HG03135 (cell line): ENCODE data around the gene SEMA3C.

Source experiments
- ATAC-seq: cut with Tn5 transposase; IDR thresholded peaks from one replicate; pipeline ENCODE4 v1.9.1; 2021; ENCODE audit warnings: mild to moderate bottlenecking, moderate library complexity; ENCODE audit not compliant: unreplicated experiment

SEMA3C gene

DNA sequence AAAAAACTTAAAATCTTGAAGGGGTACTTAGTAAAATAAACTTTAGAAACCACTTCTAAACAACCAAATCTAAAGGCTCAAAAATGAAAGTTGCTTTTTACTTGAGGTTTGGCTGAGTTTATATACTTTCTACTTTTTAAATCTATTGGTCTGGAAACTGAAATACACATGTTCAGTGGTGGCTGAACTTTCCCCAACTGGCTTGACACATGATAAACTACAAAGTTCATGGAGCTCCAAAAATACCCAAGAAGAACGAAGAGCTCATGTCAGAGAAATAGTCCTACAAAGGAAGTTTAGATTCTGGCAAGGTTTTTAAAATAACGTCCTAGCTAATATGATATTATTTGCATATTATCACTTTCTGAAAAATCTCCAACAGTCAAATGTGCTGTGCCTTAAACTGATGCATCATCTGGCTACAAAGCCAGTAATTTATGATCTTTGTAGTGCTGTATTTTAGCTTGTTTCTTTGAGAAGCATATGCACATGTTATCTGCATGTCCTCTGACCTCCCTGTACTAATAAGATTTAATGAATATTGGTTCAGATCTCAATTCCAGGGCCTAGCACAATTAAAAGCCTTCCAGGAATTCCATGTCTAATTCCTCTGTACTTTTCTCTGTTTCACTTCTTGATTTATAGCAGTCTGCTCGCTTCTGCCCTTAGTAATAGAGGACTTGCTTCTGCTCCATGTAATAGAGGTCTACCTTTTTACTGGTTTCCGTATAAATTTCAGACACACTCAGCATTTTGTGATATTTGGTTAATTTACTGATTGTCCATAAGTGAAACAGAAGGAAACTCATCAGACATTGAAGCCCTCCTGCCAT is 28.2 kb downstream of the SEMA3C start:
- no peak for ATAC-seq

DNA sequence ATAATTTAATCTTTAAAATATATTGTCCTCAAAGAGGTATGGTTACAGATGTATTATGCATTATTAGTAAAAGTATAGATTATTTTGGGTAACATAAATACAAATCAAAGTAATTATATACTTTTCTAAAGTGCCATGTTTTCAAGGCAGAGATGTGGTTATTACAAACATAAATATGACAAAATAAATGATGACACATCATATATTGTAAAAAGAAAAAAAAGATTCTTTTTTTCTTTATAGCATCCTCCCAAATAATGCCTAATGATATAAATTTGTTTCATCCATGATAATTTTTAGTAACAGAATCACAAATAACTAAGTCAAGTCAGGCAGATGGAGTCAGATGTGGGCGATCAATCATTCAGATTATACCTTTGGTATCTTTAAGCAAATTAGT is 29.3 kb downstream of the SEMA3C start:
- ATAC-seq, result no peak

DNA sequence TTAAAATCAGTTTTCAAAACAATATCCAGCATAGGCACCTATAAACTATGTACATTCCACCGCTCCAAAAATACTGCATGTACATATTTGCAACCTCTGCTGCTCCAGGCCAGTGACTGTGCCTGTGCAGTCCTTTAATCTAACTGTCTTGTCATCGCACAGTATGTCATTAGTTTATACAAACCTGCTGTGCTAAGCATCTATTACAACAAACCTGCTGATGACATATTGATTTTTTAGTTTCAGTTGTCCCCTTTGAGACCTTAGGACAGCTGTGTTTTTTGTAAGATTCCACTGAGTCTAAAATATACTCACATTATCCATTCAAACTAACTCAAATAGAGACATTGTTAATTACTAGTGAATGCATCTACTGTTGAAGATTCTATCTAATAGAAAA is 33.1 kb downstream of the SEMA3C start:
- no peak for ATAC-seq

DNA sequence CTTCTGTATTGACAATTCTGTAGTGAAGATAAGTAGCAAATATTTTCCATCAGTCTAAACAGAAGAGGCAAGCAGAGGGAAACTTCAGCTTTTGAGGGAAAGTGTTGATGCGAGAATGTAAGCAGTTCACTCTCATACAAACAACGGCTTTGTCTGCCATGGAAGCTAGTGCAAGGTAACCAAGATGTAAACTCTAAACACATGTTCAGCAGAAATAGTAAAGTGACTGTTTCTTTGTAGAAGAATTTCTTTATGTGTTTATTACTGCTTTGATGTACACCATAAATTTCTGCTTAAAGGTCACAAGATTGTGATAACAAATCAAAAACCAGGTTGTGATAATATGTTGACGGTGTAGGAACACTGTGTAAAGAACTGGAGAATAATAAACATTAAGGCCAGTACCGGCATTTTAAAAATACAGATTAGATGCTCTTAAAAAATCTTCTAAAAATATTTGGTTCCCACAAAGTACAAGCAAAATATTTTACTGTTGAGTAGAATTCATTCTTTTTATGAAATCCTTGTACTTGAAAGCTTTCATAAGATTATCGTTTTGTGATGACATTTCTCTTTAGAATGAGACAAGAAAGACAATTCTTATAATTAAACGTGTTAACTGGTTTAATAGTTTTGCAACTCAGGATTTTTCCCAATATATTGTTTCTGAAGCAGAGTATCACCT is 34.2 kb downstream of the SEMA3C start:
- no peak for ATAC-seq

DNA sequence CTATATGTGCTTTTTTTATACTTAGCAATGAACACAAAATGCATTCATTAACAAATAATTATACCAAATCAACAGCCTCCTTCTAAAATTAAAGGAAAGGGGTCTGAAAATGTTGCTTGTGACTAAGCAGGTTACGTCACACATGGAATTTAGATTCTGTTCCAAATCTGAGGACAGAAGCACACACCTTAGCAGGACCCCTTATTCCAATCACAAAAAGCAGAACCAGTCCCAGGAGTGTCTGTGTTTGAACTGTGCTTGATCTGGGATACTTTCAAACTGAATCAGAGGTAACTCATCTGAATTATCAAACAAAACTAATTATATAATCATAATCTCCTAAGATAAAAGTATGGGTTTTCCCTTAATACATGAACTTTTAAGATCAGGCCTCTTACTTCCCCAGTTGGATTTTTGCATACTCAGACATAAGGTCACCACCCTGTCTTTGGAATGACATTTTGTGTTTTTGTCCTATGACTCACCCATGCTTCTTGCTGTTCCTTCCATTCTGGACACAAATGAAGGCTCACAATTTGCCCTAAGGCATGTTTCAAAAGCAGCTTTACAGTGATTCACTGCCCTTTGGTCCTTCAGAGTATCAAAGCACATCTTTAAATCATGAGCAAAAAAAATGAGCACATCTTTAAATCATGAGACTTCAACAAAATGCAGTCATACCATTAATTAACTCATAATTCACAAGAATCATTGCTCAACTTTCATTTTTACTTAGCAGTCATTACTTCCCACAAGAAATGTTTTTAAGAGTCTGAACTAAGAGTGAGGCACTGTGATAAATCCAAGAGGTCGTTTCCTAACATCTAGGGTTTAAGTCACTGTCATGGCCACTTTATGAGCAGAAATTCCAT is 35.5 kb downstream of the SEMA3C start:
- no peak for ATAC-seq

DNA sequence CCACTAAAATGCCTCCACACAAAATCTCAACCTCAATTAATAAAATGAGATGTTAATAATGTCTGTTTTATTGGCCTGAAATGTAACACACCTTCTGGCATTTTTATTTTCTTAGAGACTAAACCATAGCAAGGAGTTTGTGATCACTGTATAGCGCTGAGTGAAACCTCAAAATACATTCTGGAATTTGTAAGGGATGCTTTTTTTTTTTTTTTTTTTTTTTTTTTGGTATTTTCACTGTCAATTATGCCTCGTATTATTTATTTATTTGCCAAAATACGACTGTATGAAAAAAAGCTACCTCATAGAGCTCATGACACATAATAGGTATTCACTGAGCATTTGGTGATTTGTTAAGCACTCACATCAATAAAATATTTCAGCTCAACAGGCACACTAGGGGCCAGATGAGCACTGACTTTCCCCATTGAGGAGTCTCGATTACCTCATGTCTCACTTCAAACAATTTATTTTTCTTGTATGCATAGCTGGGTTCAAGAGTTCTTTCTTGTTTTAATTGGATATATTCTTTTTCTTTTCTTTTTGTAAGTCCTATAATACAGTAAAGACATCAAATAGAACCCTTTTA is 36.5 kb downstream of the SEMA3C start:
- ATAC-seq, result no peak

DNA sequence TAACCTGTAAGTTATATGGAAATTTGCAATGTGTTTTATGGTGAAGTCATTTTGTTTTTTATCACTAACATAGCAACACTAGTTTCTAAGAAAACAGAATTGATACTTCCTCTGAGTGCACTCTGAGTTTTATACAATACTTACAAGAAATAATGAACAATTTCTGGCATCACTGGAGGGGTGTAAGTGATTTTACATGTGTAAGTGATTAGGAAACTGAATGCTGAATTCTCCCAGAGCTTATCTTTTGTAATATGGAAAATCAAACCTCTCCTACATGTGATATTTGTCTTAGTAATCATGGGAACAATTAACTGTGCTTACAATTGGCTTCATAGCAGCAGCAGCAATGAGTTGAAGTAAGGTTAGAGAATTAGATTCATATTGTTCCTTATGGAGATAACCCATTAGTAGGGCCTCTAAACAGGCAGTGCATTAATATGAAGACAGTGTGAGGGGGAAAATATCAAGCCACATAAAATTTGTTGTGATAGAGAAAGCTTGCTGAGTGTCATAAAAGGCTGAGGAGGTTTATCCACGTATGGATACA is 37.4 kb downstream of the SEMA3C start:
- no peak for ATAC-seq

DNA sequence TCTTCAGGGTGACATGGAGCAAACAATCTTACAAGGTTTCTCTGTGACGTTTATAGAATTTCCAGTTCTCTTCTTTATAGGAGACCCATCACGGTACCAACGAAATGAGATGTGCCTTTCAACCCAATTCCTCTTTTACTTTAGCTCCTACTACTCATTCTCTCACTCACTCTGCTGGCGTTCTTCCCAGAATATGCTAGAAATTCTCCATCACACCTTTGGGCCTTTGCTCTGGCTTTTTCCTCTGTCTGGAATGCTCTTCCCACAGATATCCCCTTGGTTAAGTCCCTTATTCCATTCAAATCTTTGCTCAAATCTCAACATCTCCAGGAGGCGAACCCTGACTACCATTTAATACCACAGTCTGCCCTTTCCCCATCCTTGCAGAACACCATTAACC is 39.0 kb downstream of the SEMA3C start:
- ATAC-seq, result no peak

DNA sequence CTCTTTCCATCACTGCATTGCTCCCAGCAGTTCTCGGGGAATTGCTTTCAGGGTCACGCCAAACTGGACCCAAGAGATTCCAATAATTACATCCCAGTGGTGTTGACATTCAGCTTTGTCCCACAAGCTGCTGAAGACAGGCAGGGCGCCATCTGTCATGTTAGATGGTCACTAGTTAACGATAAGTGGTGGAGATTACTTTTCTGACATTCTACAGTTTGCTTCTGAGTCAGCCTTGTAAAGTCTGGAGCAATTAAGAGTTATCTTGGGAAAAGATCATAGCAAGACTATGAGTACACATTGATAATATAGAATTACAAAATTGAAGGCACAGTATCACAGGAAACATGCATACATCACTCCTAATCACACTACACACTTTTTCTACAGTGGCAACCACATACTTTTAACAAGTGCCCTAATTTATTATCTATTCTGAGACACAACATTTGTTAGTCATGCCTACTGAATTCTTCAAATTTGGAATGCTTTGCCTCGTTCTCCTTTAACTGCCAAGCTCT is 41.9 kb downstream of the SEMA3C start:
- ATAC-seq, result no peak

DNA sequence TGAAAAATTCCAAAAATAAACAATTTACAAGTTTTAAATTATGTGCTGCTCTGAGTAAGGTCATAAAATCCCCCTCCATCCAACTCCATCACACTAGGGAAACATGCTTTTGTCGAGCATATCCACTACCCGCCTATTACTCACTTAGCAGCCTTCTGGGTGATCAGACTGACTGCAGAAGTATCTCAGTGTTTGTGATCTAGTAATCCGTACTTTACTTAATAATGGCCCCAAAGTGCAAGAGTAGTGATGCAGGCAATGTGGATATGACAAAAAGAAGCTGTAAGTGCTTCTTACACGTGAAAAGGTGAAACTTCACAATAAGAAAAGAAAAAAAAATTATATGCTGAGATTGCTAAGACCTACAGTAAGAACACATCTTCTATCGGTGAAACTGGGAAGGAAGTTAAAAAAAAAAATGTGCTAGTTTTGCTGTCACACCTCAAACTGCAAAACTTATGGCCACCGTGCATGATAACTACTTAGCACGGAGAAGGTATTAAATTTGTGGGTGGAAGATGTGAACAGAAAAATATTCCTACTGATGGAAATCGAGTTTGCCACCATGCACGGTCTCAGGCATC is 43.2 kb downstream of the SEMA3C start:
- no peak for ATAC-seq

DNA sequence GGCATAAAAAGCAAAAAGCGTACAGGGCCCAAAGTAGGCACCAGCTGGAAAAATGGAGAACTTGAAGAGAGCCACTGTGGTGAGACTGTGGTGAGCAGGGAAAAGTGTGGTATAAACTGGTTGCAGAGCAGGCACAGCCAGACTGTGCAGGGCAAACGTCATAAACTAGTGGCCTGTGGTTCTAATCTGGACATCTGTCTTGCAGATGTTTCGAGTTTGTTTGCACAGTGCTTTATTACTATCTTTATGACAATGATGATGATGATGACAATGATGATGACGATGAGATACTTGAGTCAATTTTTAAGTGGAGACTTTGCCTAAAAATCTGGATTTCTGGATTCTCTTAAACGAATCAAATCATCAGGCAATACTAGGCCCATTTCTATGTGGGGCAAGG is 45.7 kb downstream of the SEMA3C start:
- no peak for ATAC-seq

DNA sequence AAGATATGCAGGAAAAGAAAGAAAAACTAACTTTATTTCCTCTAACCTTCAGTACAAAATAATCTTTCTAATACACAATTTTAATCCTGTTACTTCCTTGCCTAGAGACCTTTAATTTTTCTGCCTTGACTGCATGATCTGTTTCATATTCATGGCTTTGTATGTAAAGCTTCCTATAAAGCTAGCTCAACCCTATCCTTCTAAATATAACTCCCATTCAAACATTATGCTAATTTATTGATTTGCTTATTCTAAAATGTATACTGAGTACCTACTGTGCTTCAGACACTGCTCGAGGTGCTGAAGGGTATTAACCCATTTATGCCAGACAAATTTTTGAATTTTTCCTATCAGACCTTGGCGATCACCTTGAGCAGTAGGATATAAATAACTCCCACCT is 47.6 kb downstream of the SEMA3C start:
- no peak for ATAC-seq

DNA sequence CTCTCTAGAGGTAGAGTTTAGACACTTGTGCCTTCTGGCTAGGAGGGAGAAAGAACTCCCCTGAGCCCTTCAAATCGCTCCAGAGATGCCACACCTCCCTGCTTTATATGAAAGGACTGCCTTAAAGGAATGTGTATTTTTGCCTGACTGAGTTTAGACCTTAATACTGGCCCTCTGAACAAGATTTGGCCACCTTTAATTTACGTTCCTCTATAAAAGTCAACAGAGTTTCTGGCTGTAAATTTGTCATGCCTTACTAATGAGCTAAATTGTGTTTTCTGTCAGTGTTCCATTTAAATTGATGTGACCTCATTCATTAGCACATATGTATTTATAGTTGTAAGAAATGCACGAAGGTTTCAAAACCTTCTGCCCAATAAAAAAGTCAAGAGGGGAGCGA is 48.0 kb downstream of the SEMA3C start:
- ATAC-seq, result no peak

DNA sequence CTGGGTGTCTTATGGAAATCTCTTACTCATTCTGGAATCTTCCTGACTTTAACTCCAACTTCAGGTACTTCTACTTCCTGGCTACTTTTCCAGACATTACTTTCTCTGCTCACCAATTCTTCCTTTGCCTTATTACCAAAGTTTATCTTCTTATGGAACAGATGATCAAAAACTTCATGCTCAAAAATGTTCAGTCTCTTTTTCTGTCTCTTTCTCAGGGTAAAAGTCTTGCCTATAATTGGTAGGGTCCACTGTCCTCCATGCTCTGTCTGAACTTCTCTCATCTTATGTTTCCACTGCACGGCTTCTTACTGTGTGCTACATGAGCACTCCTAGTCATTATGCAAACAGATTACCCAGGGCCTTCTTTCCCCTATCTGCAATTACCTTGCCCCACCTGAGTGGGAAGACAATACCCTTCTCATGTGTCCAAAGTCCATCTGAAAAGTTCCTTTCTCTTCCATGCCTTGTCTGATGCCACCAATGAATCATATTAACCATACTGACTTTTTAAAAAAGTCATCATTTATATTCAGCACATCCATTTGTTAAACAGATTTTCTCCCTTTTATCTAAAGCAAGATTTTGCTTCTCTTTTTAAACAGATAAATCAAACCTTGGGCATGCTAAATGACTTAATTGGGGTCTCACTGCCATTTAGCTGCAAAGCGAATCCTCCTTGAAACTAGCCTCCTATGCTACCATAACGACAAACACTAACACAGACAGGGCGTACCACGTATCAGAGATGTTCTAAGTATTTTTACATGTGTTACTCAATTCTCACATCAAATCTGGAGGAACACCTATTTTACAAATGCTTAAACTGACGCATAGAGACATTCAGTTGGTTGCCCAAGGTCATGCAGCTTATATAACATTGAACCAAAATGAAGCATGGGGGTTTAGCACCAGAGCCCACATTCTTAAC is 48.8 kb downstream of the SEMA3C start:
- ATAC-seq, result no peak

DNA sequence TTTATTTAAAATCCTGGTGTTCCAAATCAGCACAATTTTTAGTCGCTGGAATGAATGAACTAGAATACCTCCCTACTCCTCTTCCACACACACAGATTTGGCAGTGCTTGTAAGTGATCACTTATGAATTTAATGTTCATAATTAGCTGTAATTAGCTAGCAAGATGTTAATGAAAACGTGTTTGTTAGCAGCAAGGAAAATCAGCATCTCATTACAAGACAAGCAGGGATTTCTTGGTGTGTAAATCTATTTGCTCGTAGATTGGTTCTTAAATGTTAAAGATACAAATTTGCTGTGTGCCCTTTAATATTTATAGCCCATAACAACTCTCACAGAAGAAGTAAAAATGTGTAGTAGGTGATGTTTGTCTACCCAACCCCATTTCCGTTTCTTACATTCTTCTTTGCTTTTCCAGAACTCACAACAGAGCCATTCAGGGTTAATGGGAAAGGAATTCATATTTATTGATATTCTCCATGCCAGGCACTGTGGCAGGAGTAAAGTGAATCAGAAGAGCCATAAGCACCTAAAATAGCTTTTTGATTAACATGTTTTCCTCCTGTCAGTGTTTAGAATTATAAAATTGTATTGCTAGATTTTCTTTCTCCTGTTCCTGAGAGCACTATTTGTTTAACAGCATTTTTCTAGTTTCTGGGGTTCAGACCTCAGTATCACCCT is 49.6 kb downstream of the SEMA3C start:
- no peak for ATAC-seq

DNA sequence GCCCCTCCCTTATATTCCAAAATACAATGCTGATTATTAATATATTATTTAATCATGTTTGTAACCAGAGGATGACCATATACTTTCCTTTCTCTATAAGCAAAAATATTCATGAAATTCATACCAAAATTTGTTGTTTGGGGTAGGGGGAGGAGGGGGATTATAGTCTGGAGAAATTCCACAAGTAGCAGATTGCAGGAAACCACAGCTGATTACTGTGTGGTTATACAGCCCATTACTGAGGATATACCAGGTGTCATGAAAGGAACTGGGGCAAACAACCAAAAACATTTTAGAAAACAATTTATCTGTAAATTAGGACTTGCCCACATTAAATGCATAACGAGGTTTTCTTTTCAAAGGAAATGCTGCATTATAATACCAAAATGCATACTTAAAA is 50.3 kb downstream of the SEMA3C start:
- ATAC-seq, result no peak

DNA sequence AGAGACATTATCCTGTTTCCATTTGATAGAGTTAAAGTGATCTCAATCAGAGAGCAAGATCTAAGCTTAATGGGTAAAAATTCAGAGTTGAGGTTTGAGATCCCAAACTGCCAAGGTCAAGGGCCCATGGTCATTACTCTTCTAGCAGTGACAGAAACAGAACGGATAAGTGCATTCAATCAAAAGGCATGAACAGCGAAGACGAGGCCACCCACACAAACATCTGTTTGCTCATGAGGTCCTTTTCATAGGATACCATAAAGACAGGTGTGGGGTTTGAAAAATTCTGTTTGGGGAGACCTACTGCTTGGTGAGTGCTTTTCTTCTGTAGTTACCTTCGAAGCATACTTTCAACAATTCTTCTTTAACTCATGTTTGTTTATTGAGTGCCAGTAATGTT is 58.3 kb downstream of the SEMA3C start:
- no peak for ATAC-seq

DNA sequence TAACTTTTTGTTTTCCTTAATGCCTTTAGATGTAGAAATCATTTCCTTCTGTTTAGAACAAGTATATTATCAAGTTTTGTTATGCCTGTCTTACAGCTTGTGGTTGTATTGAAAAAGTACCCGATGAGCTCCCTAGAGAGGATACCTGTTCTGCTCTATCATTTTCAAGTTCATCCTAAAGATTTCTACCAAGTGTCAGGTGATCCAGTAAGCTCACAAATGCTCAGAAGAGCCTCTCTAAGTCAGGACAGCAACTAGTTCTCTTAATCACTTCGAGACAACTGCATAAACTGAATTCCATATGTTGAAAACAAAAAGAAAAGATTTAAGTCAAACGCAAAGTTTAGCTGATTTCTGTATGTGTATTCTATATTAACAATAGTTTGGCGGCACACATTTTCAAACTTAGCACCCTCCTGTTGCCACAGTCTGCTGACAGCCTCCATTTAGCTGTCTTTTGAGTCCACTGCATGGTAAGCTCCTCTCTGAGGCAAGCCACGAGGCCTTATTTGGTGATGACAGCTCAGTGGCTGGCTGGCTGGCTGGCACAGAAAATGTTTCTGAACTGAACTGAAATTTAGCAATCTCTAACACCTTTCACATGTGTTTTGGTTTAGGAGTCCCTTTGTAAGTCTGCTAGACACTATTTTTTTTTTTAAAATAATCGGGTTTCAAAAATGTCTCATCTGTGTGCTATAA is 59.4 kb downstream of the SEMA3C start:
- ATAC-seq, result no peak
